Measurements from ENCODE around the gene ZNF532. TPM values are rescaled to one million over a fixed set of nuclear protein-coding genes. Genes with fewer than 3 reads are reported as not detected.

The ZNF532 gene, protein sequence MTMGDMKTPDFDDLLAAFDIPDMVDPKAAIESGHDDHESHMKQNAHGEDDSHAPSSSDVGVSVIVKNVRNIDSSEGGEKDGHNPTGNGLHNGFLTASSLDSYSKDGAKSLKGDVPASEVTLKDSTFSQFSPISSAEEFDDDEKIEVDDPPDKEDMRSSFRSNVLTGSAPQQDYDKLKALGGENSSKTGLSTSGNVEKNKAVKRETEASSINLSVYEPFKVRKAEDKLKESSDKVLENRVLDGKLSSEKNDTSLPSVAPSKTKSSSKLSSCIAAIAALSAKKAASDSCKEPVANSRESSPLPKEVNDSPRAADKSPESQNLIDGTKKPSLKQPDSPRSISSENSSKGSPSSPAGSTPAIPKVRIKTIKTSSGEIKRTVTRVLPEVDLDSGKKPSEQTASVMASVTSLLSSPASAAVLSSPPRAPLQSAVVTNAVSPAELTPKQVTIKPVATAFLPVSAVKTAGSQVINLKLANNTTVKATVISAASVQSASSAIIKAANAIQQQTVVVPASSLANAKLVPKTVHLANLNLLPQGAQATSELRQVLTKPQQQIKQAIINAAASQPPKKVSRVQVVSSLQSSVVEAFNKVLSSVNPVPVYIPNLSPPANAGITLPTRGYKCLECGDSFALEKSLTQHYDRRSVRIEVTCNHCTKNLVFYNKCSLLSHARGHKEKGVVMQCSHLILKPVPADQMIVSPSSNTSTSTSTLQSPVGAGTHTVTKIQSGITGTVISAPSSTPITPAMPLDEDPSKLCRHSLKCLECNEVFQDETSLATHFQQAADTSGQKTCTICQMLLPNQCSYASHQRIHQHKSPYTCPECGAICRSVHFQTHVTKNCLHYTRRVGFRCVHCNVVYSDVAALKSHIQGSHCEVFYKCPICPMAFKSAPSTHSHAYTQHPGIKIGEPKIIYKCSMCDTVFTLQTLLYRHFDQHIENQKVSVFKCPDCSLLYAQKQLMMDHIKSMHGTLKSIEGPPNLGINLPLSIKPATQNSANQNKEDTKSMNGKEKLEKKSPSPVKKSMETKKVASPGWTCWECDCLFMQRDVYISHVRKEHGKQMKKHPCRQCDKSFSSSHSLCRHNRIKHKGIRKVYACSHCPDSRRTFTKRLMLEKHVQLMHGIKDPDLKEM (N-terminal part only)
- polyA plus RNA-seq, result 31.5 to 49.6 TPM (median 36.0 TPM) in 3 replicates
- polyA plus RNA-seq (2011; ENCODE audit: low read depth), result 15.9 TPM
- 29.6 and 38.6 TPM in 2 replicates for polyA plus RNA-seq (2011; cell fraction: cytosol; rRNA removed)
- polyA plus RNA-seq (2011; cell fraction: nucleus; rRNA removed), result 71.9 and 86.5 TPM in 2 replicates
- polyA plus RNA-seq (2012; ENCODE audit: low replicate concordance), result 12.6 and 23.3 TPM in 2 replicates
- 78.4 to 113 TPM (median 109 TPM) in 3 replicates for polyA minus RNA-seq
- 35.1 TPM for polyA minus RNA-seq (2011; cell fraction: cytosol; rRNA and poly(A)+ RNA removed)
- 35.3 and 77.5 TPM in 2 replicates for polyA minus RNA-seq (2011; cell fraction: nucleus; rRNA and poly(A)+ RNA removed)

DNA sequence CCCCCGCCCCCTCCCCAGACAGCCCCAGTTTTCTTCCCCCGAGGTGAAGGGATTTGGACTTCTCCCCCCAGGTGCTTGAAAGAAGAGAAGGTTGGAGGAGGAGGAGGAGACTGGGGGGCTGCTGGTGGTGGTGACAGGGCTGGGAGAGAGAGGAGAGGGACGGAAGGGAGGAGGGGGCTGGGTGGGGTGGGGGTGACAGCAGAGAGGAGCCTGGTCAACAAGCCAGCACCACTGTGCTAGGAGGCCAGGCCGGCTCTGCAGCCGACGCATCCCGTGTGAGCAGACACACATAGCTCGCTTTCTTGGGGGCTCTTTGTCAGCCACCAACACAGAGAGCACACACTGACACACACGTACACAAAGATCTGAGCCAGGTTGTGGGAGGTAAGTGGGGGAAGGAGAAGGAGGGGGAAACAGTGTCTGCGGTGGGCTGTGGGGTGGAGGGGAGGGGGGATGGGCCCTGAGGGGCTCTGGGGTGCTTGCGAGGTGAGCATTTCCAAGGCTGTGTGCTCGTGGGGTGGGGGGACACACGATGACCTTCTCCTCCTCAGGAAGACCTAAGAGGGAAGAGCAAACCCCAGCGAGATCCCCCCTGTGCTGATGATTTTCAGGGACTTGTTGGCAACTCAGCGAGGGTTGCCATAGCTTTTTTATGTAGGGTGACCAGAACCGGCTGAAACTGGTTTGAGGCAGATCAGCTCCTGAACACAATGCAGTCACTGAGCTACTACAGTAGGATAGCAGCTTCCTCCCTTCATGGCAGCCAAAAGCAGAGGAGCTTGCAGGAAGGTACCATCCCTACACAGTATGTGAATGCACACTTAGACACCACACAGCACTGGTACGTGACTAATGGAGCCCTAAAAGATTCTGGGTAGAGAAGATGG, at the start of gene ZNF532:
ZNF532 (plus strand) TSS at position 732 of the 887 bp plus-strand sequence. CDS start 53,411 bp downstream, outside the sequence.
- Histone ChIP-seq H3K4me2 (ENCODE audit: control insufficient read depth, extremely low read depth, insufficient read depth, low read depth, low read length) (peak within 1 kb of the TSS; percentile 68), H3K27me3 (ENCODE audit: control insufficient read depth, extremely low read depth, insufficient read depth, low read length) (no peaks in the 10 kb centered on the region), H3K4me1 (ENCODE audit: control insufficient read depth, extremely low read depth, insufficient read depth, low read length) (peaks cover 44% of the 10 kb centered on the region), H3K4me3 (ENCODE audit: control insufficient read depth in 2 of 3, extremely low read depth in 1 of 3, insufficient read depth in 2 of 3, low read depth in 1 of 3, low read length in 3 of 3) (peak within 1 kb of the TSS; percentile 36 to 49 (median 41)), H3K36me3 (ENCODE audit: control insufficient read depth in 2 of 2, extremely low read depth in 1 of 2, insufficient read depth in 2 of 2, low read length in 2 of 2) (peaks cover 2 to 18% of the 10 kb centered on the region in 2 experiments), H3K9ac (ENCODE audit: control insufficient read depth, extremely low read depth, insufficient read depth, low read length) (peak within 1 kb of the TSS; percentile 92), H3K79me2 (ENCODE audit: control insufficient read depth, insufficient read depth, low read length) (peaks cover 13% of the 10 kb centered on the region), H3K27ac (ENCODE audit: control insufficient read depth, insufficient read depth, low read length) (peak within 1 kb of the TSS; percentile 65), H4K20me1 (ENCODE audit: control insufficient read depth, extremely low read depth, insufficient read depth, low read length) (no peaks in the 10 kb centered on the region), H3K9me3 (ENCODE audit: control insufficient read depth, low read depth, low read length) (no peaks in the 10 kb centered on the region), H2AFZ (ENCODE audit: control insufficient read depth, low read length) (no peak within 1 kb of the TSS), H3K9me1 (ENCODE audit: control insufficient read depth, extremely low read depth, insufficient read depth, low read length) (no peaks in the 10 kb centered on the region)
- TF ChIP-seq, protein P1, sequence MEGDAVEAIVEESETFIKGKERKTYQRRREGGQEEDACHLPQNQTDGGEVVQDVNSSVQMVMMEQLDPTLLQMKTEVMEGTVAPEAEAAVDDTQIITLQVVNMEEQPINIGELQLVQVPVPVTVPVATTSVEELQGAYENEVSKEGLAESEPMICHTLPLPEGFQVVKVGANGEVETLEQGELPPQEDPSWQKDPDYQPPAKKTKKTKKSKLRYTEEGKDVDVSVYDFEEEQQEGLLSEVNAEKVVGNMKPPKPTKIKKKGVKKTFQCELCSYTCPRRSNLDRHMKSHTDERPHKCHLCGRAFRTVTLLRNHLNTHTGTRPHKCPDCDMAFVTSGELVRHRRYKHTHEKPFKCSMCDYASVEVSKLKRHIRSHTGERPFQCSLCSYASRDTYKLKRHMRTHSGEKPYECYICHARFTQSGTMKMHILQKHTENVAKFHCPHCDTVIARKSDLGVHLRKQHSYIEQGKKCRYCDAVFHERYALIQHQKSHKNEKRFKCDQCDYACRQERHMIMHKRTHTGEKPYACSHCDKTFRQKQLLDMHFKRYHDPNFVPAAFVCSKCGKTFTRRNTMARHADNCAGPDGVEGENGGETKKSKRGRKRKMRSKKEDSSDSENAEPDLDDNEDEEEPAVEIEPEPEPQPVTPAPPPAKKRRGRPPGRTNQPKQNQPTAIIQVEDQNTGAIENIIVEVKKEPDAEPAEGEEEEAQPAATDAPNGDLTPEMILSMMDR (optimal IDR thresholded peaks at IDR 0.05 in 1 of 3, IDR thresholded peaks at IDR 0.05 in 1 of 3, conservative IDR thresholded peaks at IDR 0.05 in 1 of 3; ENCODE audit: extremely low read depth in 1 of 3, insufficient read depth in 2 of 3, low read length in 3 of 3), result no peak
- TF ChIP-seq EZH2 (IDR thresholded peaks at IDR 0.05; ENCODE audit: low read length), result no peak
- FAIRE-seq (peak; percentile 93), DNase-seq (ENCODE audit: low read depth, low spot score) (no peak)
- dilution Hi-C loops (cut with MboI; ENCODE audit: extremely low pct_ligation_motif_present, low sequenced_read_pairs), result no loop called here

Data from keratinocyte (primary cell).